ENCODE data around the gene RGMB.

Gene RGMB

GRCh38 chr5:98773214-98773463 lies 324 bp upstream of the RGMB start:
- FAIRE-seq, result no peak
- TF ChIP-seq PAX5 (IDR thresholded peaks at IDR 0.05; ENCODE audit: insufficient read depth, low read length, severe bottlenecking) (no peak), TAF1 (IDR thresholded peaks at IDR 0.05; ENCODE audit: low read depth, low read length) (no peak), POLR2AphosphoS5 (IDR thresholded peaks at IDR 0.05; ENCODE audit: low read depth, low read length) (no peak), POLR2A (IDR thresholded peaks at IDR 0.05; ENCODE audit: low read depth, low read length) (no peak), POU2F2 (IDR thresholded peaks at IDR 0.05; ENCODE audit: low read depth, low read length) (no peak), SPI1 (IDR thresholded peaks at IDR 0.05; ENCODE audit: low read depth, low read length) (no peak)

GRCh38 chr5:98774192-98775033 lies 950 bp downstream of the RGMB start:
- DNase-seq (ENCODE audit: insufficient read length, low spot score), result peak; percentile 41
- peak; percentile 78 for FAIRE-seq
- TF ChIP-seq POU2F2 (IDR thresholded peaks at IDR 0.05; ENCODE audit: low read depth, low read length), result no peak
- no peak for TF ChIP-seq POLR2AphosphoS5 (IDR thresholded peaks at IDR 0.05; ENCODE audit: low read depth, low read length)
- no peak for TF ChIP-seq TAF1 (IDR thresholded peaks at IDR 0.05; ENCODE audit: low read depth, low read length)
- TF ChIP-seq PAX5 (IDR thresholded peaks at IDR 0.05; ENCODE audit: insufficient read depth, low read length, severe bottlenecking), result no peak
- TF ChIP-seq POLR2A (IDR thresholded peaks at IDR 0.05; ENCODE audit: low read depth, low read length), result no peak
- TF ChIP-seq SPI1 (IDR thresholded peaks at IDR 0.05; ENCODE audit: low read depth, low read length), result no peak

More at GRCh38 chr5:98773214-98773463, 324 bp upstream of the RGMB start:
- no peak for DNase-seq (ENCODE audit: insufficient read length, low spot score)

GRCh38 chr5:98775246-98776065 lies 2.0 kb downstream of the RGMB start:
- no peak for DNase-seq (ENCODE audit: insufficient read length, low spot score)
- FAIRE-seq, result no peak
- no peak for TF ChIP-seq SPI1 (IDR thresholded peaks at IDR 0.05; ENCODE audit: low read depth, low read length)
- no peak for TF ChIP-seq PAX5 (IDR thresholded peaks at IDR 0.05; ENCODE audit: insufficient read depth, low read length, severe bottlenecking)
- TF ChIP-seq POLR2AphosphoS5 (IDR thresholded peaks at IDR 0.05; ENCODE audit: low read depth, low read length), result no peak
- TF ChIP-seq TAF1 (IDR thresholded peaks at IDR 0.05; ENCODE audit: low read depth, low read length), result no peak
- no peak for TF ChIP-seq POLR2A (IDR thresholded peaks at IDR 0.05; ENCODE audit: low read depth, low read length)

- DNase-seq (ENCODE audit: insufficient read length, low spot score) (no peak), FAIRE-seq (no peak)
- TF ChIP-seq POLR2A (IDR thresholded peaks at IDR 0.05; ENCODE audit: low read depth, low read length) (no peak), SPI1 (IDR thresholded peaks at IDR 0.05; ENCODE audit: low read depth, low read length) (no peak), POU2F2 (IDR thresholded peaks at IDR 0.05; ENCODE audit: low read depth, low read length) (no peak)
Observed at GRCh38 chr5:98776066-98776705, 2.7 kb downstream of the RGMB start.

GRCh38 chr5:98777295-98777694 lies 3.8 kb downstream of the RGMB start:
- FAIRE-seq (no peak), DNase-seq (ENCODE audit: insufficient read length, low spot score) (no peak)
- TF ChIP-seq POLR2AphosphoS5 (IDR thresholded peaks at IDR 0.05; ENCODE audit: low read depth, low read length), result no peak
- TF ChIP-seq POU2F2 (IDR thresholded peaks at IDR 0.05; ENCODE audit: low read depth, low read length), result no peak
- no peak for TF ChIP-seq TAF1 (IDR thresholded peaks at IDR 0.05; ENCODE audit: low read depth, low read length)

DNA sequence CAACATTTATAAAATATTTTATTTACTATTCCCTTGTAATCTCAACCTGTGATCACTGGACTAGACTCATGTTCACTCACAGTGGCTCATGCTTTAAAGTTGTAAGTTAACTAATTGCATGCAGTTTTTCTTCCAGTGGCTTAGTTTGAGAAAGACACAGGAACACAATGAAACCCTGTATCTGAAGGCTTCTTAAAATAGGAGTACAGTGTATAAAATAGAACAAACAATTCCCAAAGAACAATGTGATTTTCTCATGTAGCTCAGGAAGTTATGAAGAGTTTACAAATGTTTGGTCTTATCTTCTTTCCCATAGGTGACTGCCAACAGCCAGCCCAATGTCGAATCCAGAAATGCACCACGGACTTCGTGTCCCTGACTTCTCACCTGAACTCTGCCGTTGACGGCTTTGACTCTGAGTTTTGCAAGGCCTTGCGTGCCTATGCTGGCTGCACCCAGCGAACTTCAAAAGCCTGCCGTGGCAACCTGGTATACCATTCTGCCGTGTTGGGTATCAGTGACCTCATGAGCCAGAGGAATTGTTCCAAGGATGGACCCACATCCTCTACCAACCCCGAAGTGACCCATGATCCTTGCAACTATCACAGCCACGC lies 5.9 kb downstream of the RGMB start:
- no peak for DNase-seq (ENCODE audit: insufficient read length, low spot score)
- TF ChIP-seq TAF1 (IDR thresholded peaks at IDR 0.05; ENCODE audit: low read depth, low read length) (no peak), POLR2AphosphoS5 (IDR thresholded peaks at IDR 0.05; ENCODE audit: low read depth, low read length) (no peak), POU2F2 (IDR thresholded peaks at IDR 0.05; ENCODE audit: low read depth, low read length) (no peak), PAX5 (IDR thresholded peaks at IDR 0.05; ENCODE audit: insufficient read depth, low read length, severe bottlenecking) (no peak), POLR2A (IDR thresholded peaks at IDR 0.05; ENCODE audit: low read depth, low read length) (no peak), SPI1 (IDR thresholded peaks at IDR 0.05; ENCODE audit: low read depth, low read length) (no peak)
- peak; percentile 28 for FAIRE-seq

DNA sequence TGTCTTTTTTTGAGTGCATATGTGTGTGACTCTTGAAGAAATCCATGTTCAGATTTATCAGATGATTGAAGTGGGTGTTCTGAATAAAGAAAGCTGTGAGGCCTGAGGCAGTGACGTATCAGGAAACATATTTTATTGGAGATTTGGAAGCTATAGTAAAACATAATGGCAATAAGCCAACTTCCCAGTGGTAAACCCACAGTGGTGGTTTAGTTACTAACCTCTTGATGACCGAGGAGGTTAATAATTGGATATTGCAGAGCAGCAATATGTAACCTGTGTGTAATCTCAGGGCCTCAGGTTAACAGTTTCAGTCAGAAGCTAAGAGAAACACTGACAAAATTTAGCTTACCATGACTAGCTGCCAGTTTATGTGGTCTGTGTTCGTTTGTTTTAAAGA lies 6.9 kb downstream of the RGMB start:
- TF ChIP-seq POU2F2 (IDR thresholded peaks at IDR 0.05; ENCODE audit: low read depth, low read length), result no peak
- TF ChIP-seq SPI1 (IDR thresholded peaks at IDR 0.05; ENCODE audit: low read depth, low read length), result no peak
- TF ChIP-seq POLR2AphosphoS5 (IDR thresholded peaks at IDR 0.05; ENCODE audit: low read depth, low read length), result no peak
- no peak for TF ChIP-seq PAX5 (IDR thresholded peaks at IDR 0.05; ENCODE audit: insufficient read depth, low read length, severe bottlenecking)
- TF ChIP-seq TAF1 (IDR thresholded peaks at IDR 0.05; ENCODE audit: low read depth, low read length), result no peak
- TF ChIP-seq POLR2A (IDR thresholded peaks at IDR 0.05; ENCODE audit: low read depth, low read length), result no peak
- FAIRE-seq (no peak), DNase-seq (ENCODE audit: insufficient read length, low spot score) (no peak)

- FAIRE-seq (no peak), DNase-seq (ENCODE audit: insufficient read length, low spot score) (no peak)
- TF ChIP-seq PAX5 (IDR thresholded peaks at IDR 0.05; ENCODE audit: insufficient read depth, low read length, severe bottlenecking) (no peak), SPI1 (IDR thresholded peaks at IDR 0.05; ENCODE audit: low read depth, low read length) (no peak), TAF1 (IDR thresholded peaks at IDR 0.05; ENCODE audit: low read depth, low read length) (no peak), POLR2AphosphoS5 (IDR thresholded peaks at IDR 0.05; ENCODE audit: low read depth, low read length) (no peak), POLR2A (IDR thresholded peaks at IDR 0.05; ENCODE audit: low read depth, low read length) (no peak), POU2F2 (IDR thresholded peaks at IDR 0.05; ENCODE audit: low read depth, low read length) (no peak)
Observed at GRCh38 chr5:98781520-98781919, 8.1 kb downstream of the RGMB start.

GRCh38 chr5:98781964-98782363 lies 8.5 kb downstream of the RGMB start:
- FAIRE-seq (no peak), DNase-seq (ENCODE audit: insufficient read length, low spot score) (no peak)
- TF ChIP-seq POU2F2 (IDR thresholded peaks at IDR 0.05; ENCODE audit: low read depth, low read length) (no peak), POLR2A (IDR thresholded peaks at IDR 0.05; ENCODE audit: low read depth, low read length) (no peak), PAX5 (IDR thresholded peaks at IDR 0.05; ENCODE audit: insufficient read depth, low read length, severe bottlenecking) (no peak), SPI1 (IDR thresholded peaks at IDR 0.05; ENCODE audit: low read depth, low read length) (no peak), TAF1 (IDR thresholded peaks at IDR 0.05; ENCODE audit: low read depth, low read length) (no peak), POLR2AphosphoS5 (IDR thresholded peaks at IDR 0.05; ENCODE audit: low read depth, low read length) (no peak)
